Measurements from ENCODE around the gene PIK3R3. TPM values are rescaled to one million over a fixed set of nuclear protein-coding genes. Genes with fewer than 3 reads are reported as not detected.

PIK3R3 gene
- total RNA-seq, 2 donors from 2014 or later: 6.2 to 12.9 TPM

DNA sequence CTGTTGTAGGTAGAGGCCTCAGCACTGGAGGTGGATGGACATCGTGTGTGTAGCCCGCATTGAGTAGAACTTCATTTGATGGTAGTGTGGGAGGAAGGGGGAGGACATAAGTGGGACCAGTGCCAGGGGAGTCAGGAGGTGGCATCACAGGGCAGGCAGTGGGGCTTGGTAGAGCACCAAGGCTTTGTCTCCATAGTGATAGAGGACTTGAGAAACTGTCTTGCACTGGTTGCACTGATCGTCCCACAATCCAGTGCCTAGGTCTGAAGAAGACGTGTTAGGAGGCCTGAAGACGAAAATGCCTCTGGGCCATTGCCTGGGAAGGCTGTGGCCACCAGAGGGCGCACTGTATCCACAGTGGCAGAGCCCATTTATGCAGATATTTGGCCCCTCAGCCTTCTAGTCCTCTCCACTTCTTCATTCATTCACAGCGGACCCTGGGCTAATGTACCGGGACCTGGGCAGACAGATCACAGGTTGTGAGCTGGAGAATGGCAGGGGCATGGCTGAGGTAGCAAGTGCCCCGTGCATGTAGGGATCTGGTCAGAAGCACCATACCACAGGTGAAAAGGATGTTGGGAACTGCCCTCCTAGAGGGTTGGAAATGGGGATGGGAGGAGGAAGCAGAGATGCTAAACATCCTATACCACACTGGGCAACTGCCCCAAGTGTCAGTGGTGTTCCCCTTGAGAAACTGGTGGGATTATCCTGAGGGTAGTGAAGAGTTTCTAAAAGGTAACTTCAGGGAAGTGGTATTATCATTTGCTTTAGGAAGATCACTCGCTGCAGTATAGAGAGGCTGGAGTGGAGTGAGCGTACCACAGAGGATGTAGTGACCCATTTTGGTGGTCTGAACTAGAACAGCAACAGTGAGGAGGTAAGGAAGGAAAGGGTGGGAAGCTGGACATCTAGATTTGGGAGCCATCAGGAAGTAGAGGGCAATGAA is 95.3 kb downstream of the PIK3R3 start:
- ATAC-seq (peak; percentile 82), DNase-seq (peak; percentile 83 to 91 (median 86))
- TF ChIP-seq CTCF (IDR thresholded peaks at IDR 0.05) (peak; percentile 96 to 98 (median 96)), POLR2A (IDR thresholded peaks at IDR 0.05) (no peak)
- 18 to 20% methylated on average over 10 to 11 of the region's 11 CpGs for whole genome bisulfite sequencing, 2 donors
- Histone ChIP-seq H3K9me3 (no peaks in the 10 kb centered on the region), H3K4me3 (no peak overlapping the region), H3K27me3 (no peaks in the 10 kb centered on the region), H3K4me1 (peaks cover 5% of the 10 kb centered on the region), H3K36me3 (replicated peaks in 1 of 2; ENCODE audit: insufficient read depth in 1 of 2, low read depth in 2 of 2) (no peaks in the 10 kb centered on the region), H3K27ac (no peak overlapping the region)
- intact Hi-C loops (cut with DNase I): loop anchor here (5.0 kb wide), 2 partner anchors 140 to 185 kb away; partner anchors contain the start of genes P3R3URF and TSPAN1

GRCh38 chr1:46034601-46035516 is 97.6 kb downstream of the PIK3R3 start:
- Histone ChIP-seq H3K27me3 (no peaks in the 10 kb centered on the region), H3K27ac (no peak overlapping the region), H3K4me1 (peaks cover 11% of the 10 kb centered on the region), H3K9me3 (no peaks in the 10 kb centered on the region), H3K4me3 (no peak overlapping the region), H3K36me3 (replicated peaks in 1 of 2; ENCODE audit: insufficient read depth in 1 of 2, low read depth in 2 of 2) (no peaks in the 10 kb centered on the region)
- DNase-seq (no peak), ATAC-seq (no peak)
- TF ChIP-seq POLR2A (IDR thresholded peaks at IDR 0.05) (no peak), CTCF (IDR thresholded peaks at IDR 0.05) (no peak)
- WGBS, 2 donors: 88 to 89% methylated on average over 21 to 22 of the region's 27 CpGs
- intact Hi-C loops (cut with DNase I): loop anchor here (5.0 kb wide), 2 partner anchors 142 to 187 kb away; partner anchors contain the start of genes P3R3URF and TSPAN1

GRCh38 chr1:46030876-46031660 is 101.4 kb downstream of the PIK3R3 start:
- Histone ChIP-seq H3K4me1 (peaks cover 6% of the 10 kb centered on the region), H3K27me3 (no peaks in the 10 kb centered on the region), H3K9me3 (no peaks in the 10 kb centered on the region), H3K36me3 (replicated peaks in 1 of 2; ENCODE audit: insufficient read depth in 1 of 2, low read depth in 2 of 2) (peaks cover 0 to 1% of the 10 kb centered on the region in 2 donors), H3K4me3 (no peak overlapping the region), H3K27ac (no peak overlapping the region)
- 61 to 72% methylated on average over 6 to 24 of the region's 26 CpGs for WGBS, 2 donors
- intact Hi-C loops (cut with DNase I): no loop called here
- TF ChIP-seq POLR2A (IDR thresholded peaks at IDR 0.05): no peak
- TF ChIP-seq CTCF (IDR thresholded peaks at IDR 0.05): no peak
- ATAC-seq: no peak
- peak in 3 of 4 donors; percentile 54 to 57 (median 55) for DNase-seq

GRCh38 chr1:46030074-46030870 is 102.2 kb downstream of the PIK3R3 start:
- intact Hi-C loops (cut with DNase I): no loop called here
- ATAC-seq (no peak), DNase-seq (no peak)
- Histone ChIP-seq H3K27ac (no peak overlapping the region), H3K9me3 (no peaks in the 10 kb centered on the region), H3K4me3 (no peak overlapping the region), H3K27me3 (no peaks in the 10 kb centered on the region), H3K4me1 (peaks cover 6% of the 10 kb centered on the region), H3K36me3 (replicated peaks in 1 of 2; ENCODE audit: insufficient read depth in 1 of 2, low read depth in 2 of 2) (peaks cover 0 to 1% of the 10 kb centered on the region in 2 donors)
- 94 to 98% methylated on average over 7 to 18 of the region's 18 CpGs for WGBS, 2 donors
- TF ChIP-seq POLR2A (IDR thresholded peaks at IDR 0.05) (no peak), CTCF (IDR thresholded peaks at IDR 0.05) (no peak)
